ENCODE data around the gene TPSD1.
"Not testable (repeated sequence)": the region's sequence is repeated elsewhere in the genome, so short reads cannot be mapped to it uniquely, and the experiment has no call there.

The TPSD1 gene

DNA sequence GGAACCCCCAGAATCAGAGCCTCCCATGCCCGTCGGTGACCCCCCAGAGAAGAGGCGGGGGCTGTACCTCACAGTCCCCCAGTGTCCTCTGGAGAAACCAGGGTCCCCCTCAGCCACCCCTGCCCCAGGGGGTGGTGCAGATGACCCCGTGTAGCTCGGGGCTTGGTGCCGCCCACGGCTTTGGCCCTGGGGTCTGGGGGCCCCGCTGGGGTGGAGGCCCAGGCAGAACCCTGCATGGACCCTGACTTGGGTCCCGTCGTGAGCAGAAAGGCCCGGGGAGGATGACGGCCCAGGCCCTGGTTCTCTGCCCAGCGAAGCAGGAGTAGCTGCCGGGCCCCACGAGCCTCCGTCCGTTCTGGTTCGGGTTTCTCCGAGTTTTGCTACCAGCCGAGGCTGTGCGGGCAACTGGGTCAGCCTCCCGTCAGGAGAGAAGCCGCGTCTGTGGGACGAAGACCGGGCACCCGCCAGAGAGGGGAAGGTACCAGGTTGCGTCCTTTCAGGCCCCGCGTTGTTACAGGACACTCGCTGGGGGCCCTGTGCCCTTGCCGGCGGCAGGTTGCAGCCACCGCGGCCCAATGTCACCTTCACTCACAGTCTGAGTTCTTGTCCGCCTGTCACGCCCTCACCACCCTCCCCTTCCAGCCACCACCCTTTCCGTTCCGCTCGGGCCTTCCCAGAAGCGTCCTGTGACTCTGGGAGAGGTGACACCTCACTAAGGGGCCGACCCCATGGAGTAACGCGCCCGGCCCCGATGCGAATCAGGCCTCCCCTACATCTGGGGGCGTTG lies 34.8 kb upstream of the TPSD1 start:
- DNase-seq (ENCODE audit: low spot score), result no peak

DNA sequence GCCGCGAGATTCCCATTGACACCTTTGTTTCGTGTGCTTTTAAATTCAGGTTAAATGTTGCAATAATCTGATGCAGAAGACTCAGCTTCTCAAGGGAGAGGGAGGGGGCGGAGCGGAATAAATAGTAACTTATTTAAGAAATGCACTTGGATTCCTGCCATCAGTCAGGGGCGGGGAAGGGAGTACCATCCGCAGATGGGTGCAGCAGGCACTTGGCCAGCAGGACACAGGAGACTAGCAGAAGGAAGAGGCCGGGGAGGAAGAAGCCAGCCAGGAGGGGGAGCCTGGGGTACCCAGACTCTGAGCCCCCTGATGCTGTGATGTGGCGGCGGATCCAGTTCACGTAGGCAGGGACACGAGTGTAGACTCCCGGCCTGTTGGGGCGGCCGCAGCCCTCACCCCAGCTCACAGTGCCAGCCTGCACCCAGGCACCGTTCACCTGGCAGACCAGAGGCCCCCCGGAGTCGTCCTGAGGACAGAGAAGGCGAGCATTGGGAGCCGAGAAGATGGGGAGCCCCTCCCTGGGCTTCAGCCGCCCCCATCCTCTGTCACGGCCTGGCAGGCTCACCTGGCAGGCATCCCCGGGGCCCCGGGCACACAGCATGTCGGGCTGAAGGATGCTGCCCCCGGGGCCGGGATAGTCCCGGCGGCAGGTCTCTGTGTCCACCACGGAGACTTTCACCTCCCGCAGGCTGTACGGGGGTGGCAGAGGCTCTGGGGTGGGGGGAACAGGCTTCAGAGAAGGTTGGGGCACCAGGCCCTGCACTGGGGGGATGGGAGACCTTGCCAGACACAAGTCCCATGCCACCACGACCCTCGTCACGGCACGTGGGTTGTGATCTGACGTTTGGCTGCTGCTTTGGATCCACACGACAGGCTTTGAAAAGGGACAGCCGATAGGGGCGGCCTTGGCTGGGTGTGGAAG lies 34.0 kb upstream of the TPSD1 start:
- no peak for DNase-seq (ENCODE audit: low spot score)

DNA sequence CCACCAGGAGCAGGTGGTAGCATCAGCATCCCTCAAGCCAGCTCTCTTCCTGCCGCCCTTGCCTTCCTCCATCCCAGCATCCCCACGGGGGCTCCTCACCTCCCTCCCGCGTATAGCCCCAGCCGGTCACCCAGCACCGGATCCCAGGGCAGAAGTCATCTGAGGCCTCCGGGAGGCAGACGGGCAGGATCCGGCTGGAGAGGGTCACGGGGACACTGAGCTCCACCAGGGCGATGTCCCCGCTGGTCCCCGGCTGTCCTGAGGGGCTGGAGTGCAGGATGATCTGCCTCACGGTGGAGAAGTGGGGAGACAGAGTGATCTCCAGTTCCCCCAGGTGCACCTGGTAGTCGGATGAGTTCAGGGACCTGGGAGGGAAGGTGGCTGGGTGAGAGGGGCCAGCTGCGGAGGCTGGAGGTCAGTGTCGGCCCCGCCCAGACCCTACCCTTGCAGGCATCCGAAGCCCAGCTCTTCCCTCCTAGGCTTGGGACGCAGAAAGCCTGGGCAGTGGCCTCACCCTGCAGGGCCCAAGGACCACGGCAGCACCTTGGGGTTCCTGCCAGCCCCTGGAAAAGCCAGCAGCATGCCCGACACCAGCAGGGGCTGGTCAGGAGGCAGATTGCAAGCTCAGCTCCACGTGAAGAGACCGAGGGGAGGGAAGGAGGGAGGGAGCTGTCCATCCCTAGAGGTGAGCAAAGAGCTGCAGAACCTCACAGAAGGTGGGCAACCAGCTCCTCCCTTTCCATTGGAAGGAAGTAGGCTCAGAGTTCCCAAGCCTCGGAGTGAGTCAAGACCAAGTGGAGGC lies 33.1 kb upstream of the TPSD1 start:
- no peak for DNase-seq (ENCODE audit: low spot score)

DNA sequence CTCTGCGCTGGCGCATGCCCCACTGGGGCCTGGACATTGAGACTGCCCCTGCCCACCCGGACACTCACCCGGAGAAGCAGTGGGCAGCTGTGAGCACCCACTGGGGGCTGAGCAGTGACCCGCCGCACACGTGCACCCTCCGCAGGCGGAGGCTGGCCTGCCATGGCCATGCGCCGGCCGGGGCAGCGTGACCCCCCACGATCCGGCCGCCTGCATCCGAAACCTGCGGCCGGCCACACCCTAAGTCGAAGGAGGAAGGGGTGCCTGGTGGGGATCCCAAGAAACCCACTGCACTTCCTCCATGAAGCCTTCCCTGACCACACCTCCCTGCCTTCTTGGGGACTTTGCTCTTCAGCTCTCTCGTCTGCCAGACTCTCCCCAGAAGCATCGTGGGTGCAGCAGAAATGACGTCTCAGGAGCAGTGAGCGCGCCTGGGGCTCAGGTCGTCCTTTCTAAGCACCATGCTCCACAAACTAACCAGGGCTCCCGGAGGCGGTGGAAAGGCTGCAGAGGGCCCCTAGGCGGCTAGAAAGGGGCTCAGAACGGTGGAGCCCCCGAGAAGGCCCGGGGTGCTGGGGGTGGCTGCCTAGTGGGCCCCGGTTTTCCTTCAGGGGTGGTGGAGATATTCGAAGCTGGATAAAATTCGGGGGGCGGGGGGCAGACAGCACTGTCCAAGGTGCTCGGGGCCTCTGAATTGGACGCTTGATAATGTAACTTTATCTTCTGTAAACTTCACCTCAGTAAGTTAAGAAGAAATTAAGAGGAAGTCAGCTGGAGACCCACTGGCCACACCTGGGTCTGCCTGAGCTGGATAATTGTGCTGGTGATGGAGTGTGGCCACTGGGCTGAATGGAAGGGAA lies 32.3 kb upstream of the TPSD1 start:
- no peak for DNase-seq (ENCODE audit: low spot score)

DNA sequence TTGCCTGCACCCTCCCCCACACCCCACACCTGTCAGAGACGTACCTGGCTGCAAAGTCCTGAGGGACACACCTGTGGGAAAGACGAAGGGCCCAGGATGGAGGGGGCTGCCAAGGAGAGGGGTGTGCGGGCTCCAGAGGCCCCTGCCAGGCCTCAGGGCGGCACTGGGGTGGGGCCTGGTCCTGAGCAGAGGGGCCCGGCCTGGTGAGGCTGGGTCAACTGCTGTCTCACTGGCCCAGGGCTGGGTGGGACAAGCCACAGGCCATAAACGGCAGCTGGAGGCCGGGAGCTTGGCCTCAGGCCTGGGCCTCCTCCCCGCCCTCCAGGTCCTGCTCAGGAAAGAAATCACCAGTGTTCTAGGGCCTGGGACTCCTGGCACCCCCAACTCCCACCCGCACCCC lies 31.3 kb upstream of the TPSD1 start:
- DNase-seq (ENCODE audit: low spot score), result no peak

DNA sequence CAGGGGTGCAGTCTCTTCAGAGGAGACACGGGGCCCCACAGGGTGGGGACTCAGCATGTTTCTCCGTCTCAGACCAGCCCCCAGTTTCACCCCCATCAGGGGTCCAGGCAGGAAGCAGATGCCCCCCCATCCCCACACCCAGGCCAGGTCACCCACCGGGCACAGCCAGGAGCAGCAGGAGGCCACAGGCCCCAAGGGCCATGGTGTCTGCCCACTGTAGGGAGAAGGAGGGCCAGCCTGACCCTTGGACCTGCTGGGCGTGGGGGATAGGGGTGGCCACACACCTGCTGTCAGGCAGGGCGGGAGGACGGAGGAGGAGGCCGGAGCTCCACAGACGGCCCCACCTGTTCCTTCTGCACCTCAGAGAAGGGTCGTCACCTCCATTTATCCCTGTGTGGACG lies 30.8 kb upstream of the TPSD1 start, which contains the start of gene TPSG1:
TSS of gene TPSG1 (minus strand) at position 218 of the 401 bp plus-strand sequence. CDS start at position 202, 16 bp downstream.
- DNase-seq (ENCODE audit: low spot score), result no peak

DNA sequence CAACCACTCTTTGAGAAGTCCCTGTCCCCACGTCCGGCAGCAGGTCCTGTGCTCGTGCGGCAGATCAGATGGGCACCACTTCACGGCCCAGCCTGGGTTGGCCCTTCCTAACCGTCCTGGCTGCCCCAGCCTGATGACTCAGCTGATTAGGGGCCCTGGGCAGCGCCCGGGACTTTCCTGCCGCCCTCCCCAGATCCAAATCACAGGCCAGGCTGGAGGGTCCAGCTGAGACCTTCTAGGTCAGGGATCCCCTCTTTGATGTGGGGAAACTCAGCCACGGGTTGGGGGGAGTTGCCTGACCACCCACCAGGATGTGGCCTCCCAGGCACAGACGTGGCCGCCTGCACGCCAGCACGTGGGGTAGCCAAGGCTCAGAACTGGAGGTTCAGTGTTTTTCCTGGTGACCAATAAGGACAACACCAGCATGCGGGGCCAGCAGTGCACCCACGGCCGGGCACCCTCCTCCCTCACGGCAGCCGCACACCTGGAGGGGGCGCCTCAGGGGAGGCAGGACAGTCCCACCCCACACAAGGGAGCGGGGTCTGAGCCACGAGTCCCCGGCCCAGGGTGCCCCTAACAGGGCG lies 30.0 kb upstream of the TPSD1 start:
- DNase-seq (ENCODE audit: low spot score), result not testable (repeated sequence)

DNA sequence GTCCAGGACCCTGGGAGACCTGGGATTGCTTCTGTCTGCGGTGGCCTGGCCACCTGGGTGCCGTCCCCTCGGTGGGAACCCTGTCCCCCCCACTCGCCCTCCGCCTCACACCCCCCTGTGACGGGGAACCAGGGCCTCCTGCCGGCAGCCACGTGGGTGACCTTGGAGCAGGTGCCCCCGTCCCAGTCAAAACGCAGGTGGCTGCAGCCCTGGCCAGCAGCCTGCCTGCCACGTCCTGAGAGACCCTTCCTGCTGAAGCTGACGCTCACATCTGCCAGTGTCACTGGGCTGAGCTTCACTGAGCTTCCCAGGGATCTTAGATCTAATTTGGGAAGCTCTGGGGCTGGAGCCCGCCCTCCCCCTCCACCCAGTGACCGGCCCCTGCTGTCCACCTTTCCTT lies 29.2 kb upstream of the TPSD1 start:
- not testable (repeated sequence) for DNase-seq (ENCODE audit: low spot score)

DNA sequence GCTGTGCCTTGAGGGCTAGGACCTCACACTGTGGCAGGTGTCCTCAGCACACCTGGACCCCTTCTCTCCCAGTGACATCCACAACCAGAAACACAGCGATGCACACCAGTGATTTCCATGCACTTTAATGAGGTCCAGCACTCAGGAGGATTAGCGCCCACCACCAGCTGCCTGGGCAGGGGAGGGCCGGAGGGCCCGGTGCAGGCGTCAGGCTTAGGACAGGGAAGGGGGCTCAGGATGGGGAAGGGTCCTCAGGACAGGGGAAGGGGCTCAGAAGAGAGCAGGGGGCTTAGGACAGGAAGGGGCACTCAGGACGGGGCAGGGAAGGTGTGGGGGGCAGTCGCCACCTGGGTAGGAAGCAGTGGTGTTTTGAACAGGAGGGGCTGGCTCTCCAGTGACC lies 27.6 kb upstream of the TPSD1 start:
- DNase-seq (ENCODE audit: low spot score), result not testable (repeated sequence)

DNA sequence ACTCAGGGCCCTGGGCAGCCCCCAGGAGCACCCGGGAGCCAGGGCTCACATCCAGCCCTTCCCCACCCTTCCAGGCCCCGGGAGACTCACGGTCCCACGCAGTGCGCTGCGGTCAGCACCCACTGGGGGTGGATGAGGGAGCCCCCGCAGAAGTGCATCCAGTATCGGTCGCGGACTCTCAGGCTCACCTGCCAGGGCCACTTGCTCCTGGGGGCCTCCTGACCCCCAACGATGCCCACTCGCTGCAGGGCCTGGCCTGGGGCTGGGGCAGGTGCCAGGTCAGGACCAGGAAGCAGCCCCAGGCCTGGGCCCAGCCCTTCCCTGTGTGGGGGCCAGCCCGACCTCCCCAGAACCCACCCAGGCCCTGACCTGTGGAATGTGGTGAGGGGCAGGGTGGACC lies 26.4 kb upstream of the TPSD1 start:
- not testable (repeated sequence) for DNase-seq (ENCODE audit: low spot score)

DNA sequence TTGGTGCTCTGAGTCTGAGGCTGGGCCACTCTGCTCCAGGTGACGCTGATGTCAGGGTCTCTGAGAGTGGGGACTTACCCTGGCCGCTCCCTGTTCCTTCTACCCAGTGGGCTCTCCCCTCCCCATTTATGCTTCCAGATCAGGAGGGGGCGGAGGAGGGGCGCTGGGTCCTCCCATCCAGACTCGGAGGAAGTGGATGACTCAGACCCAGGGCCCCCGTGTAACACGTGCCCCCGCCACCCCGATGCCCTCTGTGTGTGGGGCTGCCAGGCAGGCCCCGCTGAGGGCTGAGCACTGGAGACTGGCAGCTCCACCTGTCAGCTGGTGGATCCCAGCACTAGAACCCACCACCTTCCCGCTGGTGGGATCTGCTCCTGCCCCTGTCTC lies 25.8 kb upstream of the TPSD1 start, which contains the start of gene TPSB2:
TSS of gene TPSB2 (minus strand) at position 101 of the 387 bp plus-strand sequence. CDS start 233 bp downstream, outside the sequence.
- not testable (repeated sequence) for DNase-seq (ENCODE audit: low spot score)

DNA sequence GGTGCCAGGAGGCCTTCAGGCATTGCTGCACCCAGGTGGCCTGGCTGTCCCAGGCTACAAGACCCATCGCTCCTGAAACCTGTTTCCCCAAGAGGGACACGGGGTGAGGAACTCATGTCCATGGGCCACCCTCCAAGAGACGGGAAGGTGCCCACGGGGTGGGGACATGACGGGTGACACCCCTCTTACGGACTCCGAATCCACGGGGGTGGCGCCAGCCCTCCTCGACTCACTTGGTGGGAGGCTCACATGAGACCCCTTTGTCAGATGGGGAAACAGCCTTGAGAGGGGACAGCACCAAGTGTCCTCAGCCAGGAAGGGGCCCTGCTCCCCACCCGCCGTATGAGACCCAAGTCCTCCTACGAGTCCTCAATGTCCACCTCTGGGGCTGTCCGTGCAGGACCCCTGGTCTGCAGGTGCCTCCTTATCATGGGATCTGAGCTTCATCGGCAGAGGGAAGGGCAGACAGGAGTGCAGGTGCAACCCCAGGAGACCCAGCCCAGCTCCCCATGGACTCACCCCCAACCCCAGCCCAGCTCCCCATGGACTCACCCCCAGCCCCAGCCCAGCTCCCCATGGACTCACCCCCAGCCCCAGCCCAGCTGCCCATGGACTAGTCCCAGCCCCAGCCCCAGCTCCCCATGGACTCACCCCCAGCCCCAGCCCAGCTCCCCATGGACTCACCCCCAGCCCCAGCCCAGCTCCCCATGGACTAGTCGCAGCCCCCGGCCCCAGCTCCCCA lies 25.2 kb upstream of the TPSD1 start:
- DNase-seq (ENCODE audit: low spot score), result not testable (repeated sequence)

DNA sequence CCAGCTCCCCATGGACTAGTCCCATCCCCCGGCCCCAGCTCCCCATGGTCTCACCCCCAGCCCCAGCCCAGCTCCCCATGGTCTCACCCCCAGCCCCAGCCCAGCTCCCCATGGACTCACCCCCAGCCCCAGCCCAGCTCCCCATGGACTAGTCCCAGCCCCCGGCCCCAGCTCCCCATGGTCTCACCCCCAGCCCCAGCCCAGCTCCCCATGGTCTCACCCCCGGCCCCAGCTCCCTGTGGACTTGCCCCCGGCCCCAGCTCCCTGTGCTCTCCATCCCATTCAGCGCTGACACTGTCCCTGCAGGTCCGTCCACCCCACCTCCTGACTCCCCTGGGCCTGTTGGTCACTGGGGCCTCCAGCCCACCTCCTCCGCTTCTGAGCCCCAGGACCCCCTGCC lies 24.6 kb upstream of the TPSD1 start:
- not testable (repeated sequence) for DNase-seq (ENCODE audit: low spot score)

DNA sequence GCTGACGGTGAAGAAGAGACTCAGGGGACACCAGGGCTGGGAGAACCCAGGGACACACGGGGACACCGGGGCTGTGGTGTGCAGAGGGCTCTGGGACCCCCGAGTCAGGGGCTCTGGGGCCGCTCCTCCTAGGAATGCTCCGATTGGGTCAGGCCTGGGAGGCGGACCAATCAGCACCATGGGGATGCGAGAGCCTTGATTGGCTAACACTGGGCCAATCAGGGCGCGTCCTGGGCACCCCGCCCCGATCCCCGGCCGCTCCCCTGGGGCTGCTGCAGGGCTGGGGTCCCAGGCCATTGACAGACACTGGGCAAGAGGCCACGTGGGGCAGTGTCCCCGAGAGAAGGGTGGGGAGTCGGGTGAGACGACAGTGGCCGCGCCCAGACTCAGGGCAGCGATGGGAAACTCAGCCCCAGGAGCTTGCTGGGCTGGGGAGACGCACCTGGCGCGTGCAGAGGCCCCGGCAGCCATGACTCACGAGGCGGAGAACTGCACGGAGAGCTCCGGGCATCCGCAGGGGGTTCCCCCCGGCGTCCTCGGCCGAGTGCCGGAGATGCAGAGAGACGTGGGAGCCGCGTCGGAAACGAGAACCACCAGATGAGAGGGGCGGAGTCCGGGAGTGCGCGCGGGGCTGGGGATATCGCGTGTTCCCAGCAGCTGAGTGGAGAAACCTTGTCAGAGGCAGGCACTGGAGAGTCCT lies 23.7 kb upstream of the TPSD1 start:
- not testable (repeated sequence) for DNase-seq (ENCODE audit: low spot score)

DNA sequence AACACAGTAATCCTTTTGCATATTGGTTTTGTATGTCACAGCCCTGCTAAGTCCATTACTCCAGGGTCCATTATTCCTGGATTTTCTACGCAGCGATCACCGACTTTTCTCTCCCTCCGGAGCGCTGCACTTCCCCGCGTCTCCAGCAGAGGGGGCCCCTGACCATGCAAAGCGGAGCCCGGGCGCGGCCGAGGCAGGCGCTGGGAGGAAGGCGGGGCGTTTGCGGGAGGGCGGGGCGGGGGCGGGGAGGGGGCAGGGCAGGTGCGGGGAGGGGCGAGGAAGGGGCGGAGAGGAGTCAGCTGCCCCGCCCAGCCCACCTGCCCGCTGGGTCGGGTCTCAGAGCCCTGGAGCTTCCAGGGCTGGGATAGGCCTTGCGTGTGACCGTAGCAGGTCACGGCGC lies 19.2 kb upstream of the TPSD1 start:
- not testable (repeated sequence) for DNase-seq (ENCODE audit: low spot score)

DNA sequence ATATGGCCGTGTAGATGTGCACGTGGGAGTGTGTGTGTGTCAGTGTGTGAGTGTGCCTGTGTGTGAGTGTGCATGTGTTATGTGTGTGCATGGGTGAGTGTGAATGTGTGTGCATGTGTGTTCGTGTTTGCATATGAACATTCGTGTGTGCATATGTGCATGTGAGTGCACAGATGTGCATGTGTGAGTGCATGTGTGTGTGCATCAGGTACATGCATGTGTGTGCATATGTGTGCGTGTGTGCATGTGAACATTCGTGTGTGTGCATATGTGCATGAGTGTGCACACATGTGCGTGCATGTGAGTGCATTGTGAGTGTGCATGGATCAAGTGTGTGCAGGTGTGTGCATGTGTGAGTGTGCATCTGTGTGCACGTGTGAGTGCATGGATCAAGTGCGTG lies 17.9 kb upstream of the TPSD1 start:
- no peak for DNase-seq (ENCODE audit: low spot score)

DNA sequence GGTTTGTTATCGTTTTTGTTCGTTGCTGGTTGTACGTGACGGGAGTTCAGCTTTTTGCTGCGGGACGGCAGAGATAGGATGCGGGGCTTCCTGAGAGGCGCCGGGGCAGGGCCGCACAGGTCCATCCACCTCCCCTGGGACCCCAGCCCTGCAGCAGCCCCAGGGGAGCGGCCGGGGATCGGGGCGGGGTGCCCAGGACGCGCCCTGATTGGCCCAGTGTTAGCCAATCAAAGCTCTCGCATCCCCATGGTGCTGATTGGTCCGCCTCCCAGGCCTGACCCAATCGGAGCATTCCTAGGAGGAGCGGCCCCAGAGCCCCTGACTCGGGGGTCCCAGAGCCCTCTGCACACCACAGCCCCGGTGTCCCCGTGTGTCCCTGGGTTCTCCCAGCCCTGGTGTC lies 17.0 kb upstream of the TPSD1 start:
- not testable (repeated sequence) for DNase-seq (ENCODE audit: low spot score)

DNA sequence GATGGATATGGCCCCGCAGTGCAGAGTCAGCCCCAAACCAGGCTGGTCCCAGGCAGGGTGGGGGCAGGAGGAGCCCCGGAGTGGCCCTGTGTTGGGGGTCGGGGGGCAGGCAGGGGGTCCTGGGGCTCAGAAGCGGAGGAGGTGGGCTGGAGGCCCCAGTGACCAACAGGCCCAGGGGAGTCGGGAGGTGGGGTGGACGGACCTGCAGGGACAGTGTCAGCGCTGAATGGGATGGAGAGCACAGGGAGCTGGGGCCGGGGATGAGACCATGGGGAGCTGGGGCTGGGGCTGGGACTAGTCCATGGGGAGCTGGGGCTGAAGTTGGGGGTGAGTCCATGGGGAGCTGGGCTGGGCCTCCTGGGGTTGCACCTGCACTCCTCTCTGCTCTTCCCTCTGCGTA lies 16.3 kb upstream of the TPSD1 start:
- not testable (repeated sequence) for DNase-seq (ENCODE audit: low spot score)

DNA sequence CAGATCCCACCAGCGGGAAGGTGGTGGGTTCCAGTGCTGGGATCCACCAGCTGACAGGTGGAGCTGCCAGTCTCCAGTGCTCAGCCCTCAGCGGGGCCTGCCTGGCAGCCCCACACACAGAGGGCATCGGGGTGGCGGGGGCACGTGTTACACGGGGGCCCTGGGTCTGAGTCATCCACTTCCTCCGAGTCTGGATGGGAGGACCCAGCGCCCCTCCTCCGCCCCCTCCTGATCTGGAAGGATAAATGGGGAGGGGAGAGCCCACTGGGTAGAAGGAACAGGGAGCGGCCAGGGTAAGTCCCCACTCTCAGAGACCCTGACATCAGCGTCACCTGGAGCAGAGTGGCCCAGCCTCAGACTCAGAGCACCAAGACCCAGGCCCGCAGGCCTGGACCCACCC lies 15.4 kb upstream of the TPSD1 start, which contains the start of gene TPSAB1:
TSS of gene TPSAB1 (plus strand) at position 270 of the 400 bp plus-strand sequence. CDS start 234 bp downstream, outside the sequence.
- DNase-seq (ENCODE audit: low spot score), result not testable (repeated sequence)

Data from germinal center (tissue), 1 donor.